HG02981 (cell line): Measurements from ENCODE around the gene PRM2.

ENCODE experiments used
- ATAC-seq: cut with Tn5 transposase; IDR thresholded peaks from one replicate; pipeline ENCODE4 v1.9.1; 2021; ENCODE audit warnings: mild to moderate bottlenecking, moderate library complexity; ENCODE audit not compliant: unreplicated experiment

PRM2 gene

GRCh38 chr16:11264155-11264832 is 12.0 kb downstream of the PRM2 start:
- ATAC-seq: no peak

DNA sequence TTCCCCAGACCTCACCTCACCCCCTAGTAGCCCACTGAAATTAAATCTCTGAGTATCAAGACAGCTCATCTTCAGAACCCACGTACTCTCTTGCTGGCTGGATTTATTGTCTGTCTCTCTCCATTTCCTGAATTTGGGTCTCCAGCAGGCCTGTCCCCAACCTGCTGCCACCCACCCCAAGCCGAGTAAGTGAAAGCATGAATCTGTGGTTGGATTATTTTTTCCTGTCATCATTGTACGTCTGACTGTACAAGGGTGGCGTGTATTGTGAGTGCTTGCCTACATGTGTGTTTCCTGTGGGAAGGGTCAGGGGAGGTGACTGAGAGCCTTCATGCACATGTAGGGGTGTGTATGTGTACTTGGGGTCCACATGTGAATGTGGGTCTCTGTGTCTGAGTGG is 12.5 kb downstream of the PRM2 start:
- no peak for ATAC-seq

DNA sequence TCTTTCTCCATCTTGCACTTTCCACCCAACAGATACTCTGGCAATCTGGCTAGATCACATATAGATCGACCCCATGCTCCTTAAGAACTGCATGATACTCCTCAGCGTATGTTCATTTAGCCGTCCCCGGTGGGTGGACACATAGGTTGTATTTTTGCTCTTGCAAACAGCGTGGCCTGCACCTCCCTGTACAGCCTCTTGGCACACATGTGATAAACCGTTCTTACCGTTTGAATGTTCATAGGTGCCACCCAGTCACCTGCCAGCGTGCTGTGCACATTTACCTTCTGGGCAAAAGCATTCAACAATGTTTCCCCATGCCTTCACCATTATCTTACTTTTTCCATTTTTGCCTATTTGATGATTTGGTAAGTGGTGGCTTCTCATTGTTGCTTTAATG is 13.4 kb downstream of the PRM2 start:
- no peak for ATAC-seq

DNA sequence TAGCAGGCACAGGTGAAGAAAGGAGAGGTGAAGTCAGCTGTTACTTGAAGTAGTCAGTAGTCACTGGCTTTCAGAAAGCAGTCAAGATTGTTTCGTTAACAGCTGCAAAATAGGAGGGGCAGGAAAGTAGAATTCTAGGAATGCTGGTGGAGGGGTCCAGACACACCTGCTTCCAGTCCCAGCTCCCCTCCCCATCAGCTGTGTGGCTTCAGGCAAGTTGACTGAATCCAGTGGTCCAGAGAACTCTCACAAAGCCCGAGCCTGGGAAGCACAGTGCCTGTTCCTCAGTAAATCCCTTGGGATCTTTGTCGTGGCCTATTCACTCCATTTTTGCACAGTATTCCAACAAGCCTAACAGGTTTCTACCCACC is 15.7 kb downstream of the PRM2 start:
- no peak for ATAC-seq

DNA sequence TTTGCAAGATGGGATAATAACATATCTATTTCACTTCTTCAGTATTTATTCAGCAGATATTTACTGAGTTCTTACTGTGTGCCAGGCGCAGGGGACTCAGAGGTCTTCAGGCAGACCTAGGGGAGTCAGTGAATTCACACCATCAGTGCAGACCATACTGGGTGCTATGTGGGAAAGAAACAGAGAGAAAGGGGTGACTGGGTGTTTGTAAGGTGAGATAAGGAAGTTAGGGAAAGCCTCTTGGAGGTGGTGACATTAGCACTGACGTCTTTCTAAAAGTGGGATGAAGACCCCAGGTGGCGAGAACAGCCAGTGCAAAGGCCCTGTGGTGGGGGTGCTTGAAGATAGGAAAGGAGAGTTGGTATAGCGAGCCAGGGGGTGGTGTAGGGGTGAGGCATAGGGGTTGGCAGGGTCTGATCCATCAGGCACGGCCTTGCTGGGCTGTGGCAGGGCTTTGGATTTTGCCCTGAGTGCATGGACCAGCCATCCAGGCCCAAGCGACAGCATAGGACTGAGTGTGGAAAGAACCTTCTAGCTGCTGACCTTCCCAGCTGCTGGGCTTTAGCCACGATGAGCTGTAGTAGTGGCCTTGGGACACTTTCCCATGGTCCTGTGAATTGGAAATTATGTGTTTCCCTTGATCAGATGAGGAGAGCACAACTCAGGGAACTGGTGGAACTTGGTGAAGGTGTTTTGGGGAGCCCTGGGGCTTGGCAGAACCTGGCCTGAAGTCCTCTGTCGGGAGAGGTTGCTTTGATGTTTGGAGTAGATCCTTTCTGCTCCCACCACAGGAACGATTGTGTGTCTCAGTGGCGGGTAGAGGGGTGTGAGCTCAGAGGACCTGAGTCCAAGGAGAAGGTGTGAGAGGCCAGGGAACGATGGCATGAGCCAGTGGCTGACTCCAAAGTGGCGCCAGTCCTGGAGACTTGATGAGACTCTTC is 16.4 kb downstream of the PRM2 start:
- ATAC-seq: no peak

DNA sequence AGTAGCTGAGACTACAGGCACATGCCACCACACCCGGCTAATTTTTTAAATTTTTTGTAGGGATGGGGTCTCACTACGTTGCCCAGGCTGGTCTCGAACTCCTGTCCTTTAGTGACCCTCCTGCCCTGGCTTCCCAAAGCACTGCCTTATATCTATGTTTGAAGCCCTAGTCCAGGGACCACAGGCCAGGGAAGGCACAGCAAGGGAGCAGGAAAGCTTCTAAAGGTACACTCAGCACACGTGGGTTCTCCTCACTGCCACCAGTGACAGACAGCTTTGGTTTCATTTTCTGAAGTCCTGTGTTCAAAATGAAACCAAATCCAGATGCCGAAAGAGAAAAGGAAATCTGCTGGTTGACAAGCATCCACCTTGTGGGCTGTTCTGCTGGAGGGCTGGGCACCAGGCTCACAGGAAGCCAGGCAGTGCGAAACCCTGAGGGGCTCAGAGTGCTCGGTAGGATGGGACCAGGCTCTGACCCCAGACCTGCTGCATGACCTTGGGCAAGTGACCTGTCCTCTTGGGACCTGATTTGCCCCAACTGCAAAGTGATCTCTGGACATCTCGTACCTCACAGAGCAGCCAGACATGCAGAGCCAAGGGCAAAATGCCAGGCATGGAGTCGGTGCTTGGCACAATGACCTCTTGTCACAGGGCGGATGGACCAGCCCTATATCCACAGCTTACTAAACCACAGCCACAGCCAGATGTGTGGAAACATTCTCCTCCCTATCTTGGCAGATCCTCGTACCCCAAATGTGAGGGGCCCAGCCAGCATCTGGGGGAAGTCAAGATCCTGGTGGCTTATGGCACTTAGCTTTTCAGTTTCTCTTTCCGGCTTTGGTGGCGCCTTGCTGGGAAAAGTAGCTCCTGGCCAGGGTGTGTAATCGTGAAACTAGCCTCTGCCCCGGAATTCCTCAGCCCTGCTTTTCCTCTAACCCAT is 17.5 kb downstream of the PRM2 start:
- no peak for ATAC-seq

- no peak for ATAC-seq
Observed at GRCh38 chr16:11257131-11257938, 18.9 kb downstream of the PRM2 start.

DNA sequence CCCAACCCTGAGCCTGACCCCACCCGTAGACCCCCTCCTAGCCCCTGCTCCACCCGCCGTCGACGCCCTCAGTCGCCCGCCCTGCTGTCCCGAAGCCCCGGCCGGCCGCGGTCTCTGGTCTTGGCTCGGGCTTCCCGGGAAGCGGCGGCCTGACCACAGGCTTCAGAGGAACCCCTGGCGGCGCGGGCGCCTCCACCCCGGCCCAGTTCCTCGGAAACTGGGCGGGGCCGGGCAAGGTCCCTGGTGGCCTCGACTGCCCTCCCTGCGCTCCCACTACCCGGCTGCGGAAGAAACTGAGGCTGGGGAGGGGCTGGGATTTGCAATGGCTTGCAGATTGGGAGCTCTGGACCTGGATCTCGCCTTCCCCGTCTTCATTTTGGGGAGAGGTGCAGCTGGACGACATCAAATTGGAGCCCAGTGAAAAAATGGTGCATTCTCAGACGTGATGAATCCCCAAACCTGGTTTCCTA is 19.6 kb downstream of the PRM2 start:
- ATAC-seq: no peak

DNA sequence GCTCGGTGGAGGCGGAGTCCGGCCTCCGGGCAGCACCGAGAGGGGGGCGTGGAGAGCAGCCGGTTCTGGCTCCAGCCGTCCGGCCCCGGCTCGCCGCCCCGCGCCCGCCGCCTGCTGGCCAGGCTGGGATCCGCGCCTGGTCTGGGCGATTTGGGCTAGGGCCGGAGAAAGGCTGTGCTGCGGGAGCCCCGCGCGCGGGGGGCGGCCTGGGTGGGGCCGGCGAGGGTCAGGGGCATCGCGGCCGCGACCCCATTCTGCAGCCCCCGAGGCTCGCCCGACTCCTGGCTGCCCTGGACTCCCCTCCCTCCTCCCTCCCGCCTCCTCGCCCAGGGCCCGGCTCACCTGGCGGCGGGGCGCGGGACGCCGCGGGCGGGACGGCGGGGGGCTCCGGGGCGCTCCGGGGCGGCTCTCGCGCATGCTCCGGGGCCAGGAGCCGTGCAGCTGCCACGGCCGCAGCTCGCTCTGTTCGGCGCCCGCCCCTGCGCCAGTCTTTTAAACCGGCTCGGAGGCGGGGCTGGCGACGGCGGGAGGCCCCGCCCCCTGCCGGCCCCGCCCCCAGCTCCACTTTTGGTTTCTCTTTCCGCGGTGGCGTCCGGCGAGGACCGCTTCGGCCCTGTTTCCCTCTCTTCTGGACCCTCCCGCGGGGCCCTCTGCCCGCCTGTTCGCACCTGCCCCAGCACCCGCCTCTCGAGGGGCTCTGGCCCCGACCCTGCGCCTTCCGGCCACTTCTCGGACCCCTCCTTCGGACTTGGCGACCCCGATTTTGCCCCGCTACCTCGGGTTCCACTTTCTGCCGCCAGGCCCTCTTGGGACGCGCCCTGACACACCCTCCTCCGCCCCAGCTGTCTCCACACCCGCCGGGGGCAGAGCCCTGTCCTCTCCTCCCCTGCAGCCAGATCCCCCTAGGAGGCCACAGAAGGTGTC is 20.3 kb downstream of the PRM2 start, which contains the start of gene SOCS1:
Gene SOCS1 (minus strand): TSS at position 468 of the 924 bp plus-strand sequence. CDS start 726 bp downstream, outside the sequence.
- peak; percentile 49 for ATAC-seq

- ATAC-seq: no peak
Observed at GRCh38 chr16:11254913-11255736, 21.2 kb downstream of the PRM2 start.

- no peak for ATAC-seq
Observed at GRCh38 chr16:11253995-11254912, 22.0 kb downstream of the PRM2 start.

DNA sequence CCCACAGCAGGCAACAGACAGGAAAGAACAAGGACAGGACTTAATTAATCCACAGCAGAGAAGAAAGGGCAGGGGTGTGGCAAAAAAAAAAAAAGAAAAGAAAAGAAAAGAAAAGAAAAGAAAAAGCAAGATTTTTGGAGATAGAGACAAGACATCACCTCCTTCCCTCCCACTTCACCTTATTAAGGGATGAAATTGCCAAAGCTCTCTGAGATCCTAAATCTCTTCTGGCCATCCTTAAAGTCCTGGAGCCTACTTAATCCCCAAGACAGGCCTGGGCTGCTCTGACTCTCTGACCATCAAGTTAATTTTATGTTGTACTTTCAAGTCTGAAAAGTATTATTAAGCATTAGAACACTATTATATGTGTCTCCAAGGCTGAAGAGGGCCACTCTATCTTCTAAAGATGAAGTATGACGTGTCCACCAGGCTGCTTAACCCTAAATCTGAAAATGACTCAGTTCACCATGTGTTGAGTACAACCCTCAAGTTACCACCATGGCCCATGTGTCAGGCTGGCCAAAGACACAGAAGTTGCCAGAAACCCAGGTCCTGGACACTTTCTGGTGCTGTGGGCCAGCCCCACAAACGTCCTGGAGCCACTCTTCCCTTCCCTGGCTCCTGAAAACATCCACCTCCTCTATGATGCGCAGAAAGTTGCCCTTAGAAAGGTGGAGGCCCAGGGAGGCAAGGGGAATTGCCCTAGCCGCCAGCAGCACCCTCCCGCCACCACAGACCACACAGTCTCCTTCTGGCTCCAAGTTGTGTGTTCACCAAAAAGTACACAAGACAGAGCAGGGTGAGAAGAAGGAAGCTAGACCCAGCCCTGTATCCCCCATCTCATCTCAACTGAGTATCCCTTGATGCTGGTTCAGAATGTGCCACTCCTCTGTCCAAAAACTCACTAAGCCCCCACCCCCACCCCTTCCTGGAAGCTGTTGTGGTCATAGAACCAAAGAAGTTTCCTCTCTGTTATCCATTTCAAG is 23.0 kb downstream of the PRM2 start:
- ATAC-seq: no peak

DNA sequence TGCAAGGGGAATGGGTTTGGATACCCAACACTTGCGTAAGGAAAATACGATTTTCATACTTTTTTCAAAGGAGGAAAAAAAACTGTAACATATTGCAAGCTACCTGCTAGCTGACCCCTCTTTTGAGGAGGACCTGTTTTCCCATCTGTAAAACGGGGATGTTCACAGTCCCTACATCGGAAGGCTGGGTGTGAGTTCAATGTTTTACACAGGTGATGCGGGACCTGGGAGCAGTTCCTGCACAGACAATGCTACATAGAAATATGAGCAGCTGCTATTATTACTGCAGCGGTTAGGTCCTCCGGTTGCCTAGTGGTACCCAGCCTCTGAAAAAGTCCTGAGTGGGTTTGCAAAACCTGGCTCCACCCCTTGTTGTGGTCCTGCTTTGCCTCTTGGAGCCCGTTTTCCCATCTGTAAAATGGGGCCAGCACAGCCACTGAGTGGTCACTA is 23.8 kb downstream of the PRM2 start:
- ATAC-seq: no peak

DNA sequence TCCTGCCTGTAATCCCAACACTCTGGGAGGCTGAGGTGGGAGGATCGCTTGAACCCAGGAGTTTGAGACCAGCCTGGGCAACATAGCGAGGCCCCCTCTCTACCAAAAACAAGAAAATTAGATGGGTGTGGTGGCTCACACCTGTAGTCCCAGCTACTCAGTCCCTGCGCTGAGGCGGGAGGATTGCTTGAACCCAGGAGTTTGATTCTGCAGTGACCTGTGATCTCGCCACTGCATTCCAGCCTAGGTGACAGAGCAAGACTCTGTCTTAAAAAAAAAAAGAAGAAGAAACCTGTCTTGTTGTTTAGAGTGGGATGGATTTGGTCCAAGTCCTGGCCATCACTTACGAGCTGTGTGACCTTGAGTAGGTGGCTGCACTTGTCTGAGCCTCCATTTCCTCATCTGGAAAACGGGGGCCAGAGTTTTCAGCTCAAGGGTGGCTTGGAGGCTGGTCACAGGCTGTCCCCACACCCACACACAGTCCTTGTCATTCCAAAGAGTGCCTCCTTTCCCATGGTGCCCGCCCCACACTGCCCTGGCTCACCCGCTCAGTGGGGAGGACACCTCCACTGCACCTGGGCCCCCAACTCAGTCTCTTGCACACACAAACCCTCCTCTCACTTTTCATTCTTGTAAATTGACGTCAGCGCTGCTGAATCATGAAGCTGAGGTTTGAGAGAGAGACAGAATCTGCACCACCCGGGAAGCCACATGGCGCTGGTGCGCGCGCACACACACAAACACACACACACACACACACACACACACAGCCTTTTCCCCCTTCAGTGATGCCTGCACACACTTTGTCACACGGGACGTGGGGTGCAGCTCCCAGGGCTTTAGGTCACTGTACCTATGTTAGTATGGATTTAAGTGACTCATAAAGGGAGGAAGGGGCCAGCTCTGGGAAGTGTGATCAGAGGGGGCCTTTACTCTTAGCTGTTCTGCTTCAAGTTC is 24.5 kb downstream of the PRM2 start:
- no peak for ATAC-seq
